SU-DHL-6 (cell line): ENCODE results near the gene TEAD1.

ENCODE experiments used
- H2AFZ ChIP-seq: fragments of 200-600 bp; sonication (generic); 2 replicates; pipeline ENCODE4 v1.6.1; 2014; ENCODE audit warnings: low read depth, mild to moderate bottlenecking, moderate library complexity, mixed read lengths, antibody characterized with exemption, low read length; ENCODE audit not compliant: severe bottlenecking
- H3F3A ChIP-seq: fragments of 200-600 bp; shearing (Covaris generic); 2 replicates; pipeline ENCODE4 v1.6.0; 2016; ENCODE audit warnings: antibody characterized with exemption, mild to moderate bottlenecking; ENCODE audit not compliant: insufficient read depth
- H3K27ac ChIP-seq: fragments of 200-600 bp; sonication (generic); 2 replicates; pipeline ENCODE4 v1.5.1; 2016; ENCODE audit warnings: low read depth, mild to moderate bottlenecking, low read length, moderate library complexity, mixed read lengths
- H3K27me3 ChIP-seq: fragments of 200-600 bp; sonication (generic), shearing (Covaris generic); 2 replicates; pipeline ENCODE4 v1.6.0; 2014; ENCODE audit warnings: mild to moderate bottlenecking, low read length
- H3K36me3 ChIP-seq: fragments of 200-600 bp; sonication (generic); 2 replicates; pipeline ENCODE4 v1.6.1; 2014; ENCODE audit warnings: mild to moderate bottlenecking, low read length, mixed read lengths
- H3K4me2 ChIP-seq: fragments of 300-600, 200-600 bp; shearing (Covaris generic), sonication (generic); 2 replicates; pipeline ENCODE4 v1.6.0; 2014; ENCODE audit warnings: low read length, low read depth, mild to moderate bottlenecking; ENCODE audit not compliant: poor library complexity, severe bottlenecking
- H3K4me3 ChIP-seq: fragments of 200-600 bp; sonication (generic); 2 replicates; pipeline ENCODE4 v1.5.1; 2014; ENCODE audit warnings: antibody characterized with exemption, low read length, mild to moderate bottlenecking, mixed read lengths; ENCODE audit not compliant: insufficient read depth, poor library complexity, severe bottlenecking
- H3K79me2 ChIP-seq: fragments of 200-600 bp; sonication (generic); 2 replicates; pipeline ENCODE4 v1.6.1; 2014; ENCODE audit warnings: mild to moderate bottlenecking, low read length, moderate library complexity; ENCODE audit not compliant: insufficient read depth
- H3K9ac ChIP-seq: fragments of 200-600 bp; sonication (generic); 2 replicates; pipeline ENCODE4 v1.7.0; 2014; ENCODE audit warnings: mild to moderate bottlenecking, low read length
- H3K9me2 ChIP-seq: fragments of 200-600 bp; sonication (generic); replicated peaks from 2 replicates; pipeline ENCODE4 v1.6.1; 2014; ENCODE audit warnings: low read length; ENCODE audit not compliant: insufficient read depth
- H3K9me3 ChIP-seq: fragments of 200-600 bp; sonication (generic); 2 replicates; pipeline ENCODE4 v1.6.1; 2014; ENCODE audit warnings: low read length, mixed read lengths; ENCODE audit not compliant: insufficient read depth
- H4K20me1 ChIP-seq: fragments of 200-600 bp; sonication (generic); 2 replicates; pipeline ENCODE4 v1.6.1; 2014; ENCODE audit warnings: low read depth, mild to moderate bottlenecking, antibody characterized with exemption, low read length, moderate library complexity, mixed read lengths
- EZH2phosphoT487 ChIP-seq: fragments of 200-600 bp; sonication (generic), shearing (Covaris generic); conservative IDR thresholded peaks from 2 replicates; pipeline ENCODE4 v1.6.1; 2018; ENCODE audit warnings: mild to moderate bottlenecking, antibody characterized with exemption, low read length, moderate library complexity, mixed read lengths
- TF ChIP-seq, protein P1 (sequence below): fragments of 200-600 bp; sonication (generic); IDR thresholded peaks from one replicate; pipeline ENCODE4 v1.5.1; 2017; ENCODE audit warnings: antibody characterized with exemption, mild to moderate bottlenecking, low read length, moderate library complexity; ENCODE audit not compliant: insufficient read depth, poor library complexity, severe bottlenecking

The TEAD1 gene

GRCh38 chr11:12863605-12864121 lies 189.4 kb downstream of the TEAD1 start:
- Histone ChIP-seq H2AFZ (no peak overlapping the region), H3K9ac (no peak overlapping the region), H3K4me3 (no peak overlapping the region), H3K4me2 (no peak overlapping the region), H4K20me1 (no peaks in the 10 kb centered on the region), H3K36me3 (no peaks in the 10 kb centered on the region), H3K27me3 (no peaks in the 10 kb centered on the region), H3F3A (no peaks in the 10 kb centered on the region), H3K79me2 (no peaks in the 10 kb centered on the region), H3K9me3 (no peaks in the 10 kb centered on the region), H3K9me2 (no peaks in the 10 kb centered on the region), H3K27ac (no peak overlapping the region)
- TF ChIP-seq, protein P1, sequence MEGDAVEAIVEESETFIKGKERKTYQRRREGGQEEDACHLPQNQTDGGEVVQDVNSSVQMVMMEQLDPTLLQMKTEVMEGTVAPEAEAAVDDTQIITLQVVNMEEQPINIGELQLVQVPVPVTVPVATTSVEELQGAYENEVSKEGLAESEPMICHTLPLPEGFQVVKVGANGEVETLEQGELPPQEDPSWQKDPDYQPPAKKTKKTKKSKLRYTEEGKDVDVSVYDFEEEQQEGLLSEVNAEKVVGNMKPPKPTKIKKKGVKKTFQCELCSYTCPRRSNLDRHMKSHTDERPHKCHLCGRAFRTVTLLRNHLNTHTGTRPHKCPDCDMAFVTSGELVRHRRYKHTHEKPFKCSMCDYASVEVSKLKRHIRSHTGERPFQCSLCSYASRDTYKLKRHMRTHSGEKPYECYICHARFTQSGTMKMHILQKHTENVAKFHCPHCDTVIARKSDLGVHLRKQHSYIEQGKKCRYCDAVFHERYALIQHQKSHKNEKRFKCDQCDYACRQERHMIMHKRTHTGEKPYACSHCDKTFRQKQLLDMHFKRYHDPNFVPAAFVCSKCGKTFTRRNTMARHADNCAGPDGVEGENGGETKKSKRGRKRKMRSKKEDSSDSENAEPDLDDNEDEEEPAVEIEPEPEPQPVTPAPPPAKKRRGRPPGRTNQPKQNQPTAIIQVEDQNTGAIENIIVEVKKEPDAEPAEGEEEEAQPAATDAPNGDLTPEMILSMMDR = no peak
- TF ChIP-seq EZH2phosphoT487 = no peak

- Histone ChIP-seq H3K36me3 (no peaks in the 10 kb centered on the region), H2AFZ (no peak overlapping the region), H3F3A (no peaks in the 10 kb centered on the region), H3K27ac (no peak overlapping the region), H3K79me2 (no peaks in the 10 kb centered on the region), H3K27me3 (no peaks in the 10 kb centered on the region), H3K4me2 (no peak overlapping the region), H3K9me3 (no peaks in the 10 kb centered on the region), H4K20me1 (no peaks in the 10 kb centered on the region), H3K4me3 (no peak overlapping the region), H3K9ac (no peak overlapping the region), H3K9me2 (no peaks in the 10 kb centered on the region)
- TF ChIP-seq, protein P1 = no peak
- no peak for TF ChIP-seq EZH2phosphoT487
Measured at GRCh38 chr11:12864316-12865156, 190.3 kb downstream of the TEAD1 start.

DNA sequence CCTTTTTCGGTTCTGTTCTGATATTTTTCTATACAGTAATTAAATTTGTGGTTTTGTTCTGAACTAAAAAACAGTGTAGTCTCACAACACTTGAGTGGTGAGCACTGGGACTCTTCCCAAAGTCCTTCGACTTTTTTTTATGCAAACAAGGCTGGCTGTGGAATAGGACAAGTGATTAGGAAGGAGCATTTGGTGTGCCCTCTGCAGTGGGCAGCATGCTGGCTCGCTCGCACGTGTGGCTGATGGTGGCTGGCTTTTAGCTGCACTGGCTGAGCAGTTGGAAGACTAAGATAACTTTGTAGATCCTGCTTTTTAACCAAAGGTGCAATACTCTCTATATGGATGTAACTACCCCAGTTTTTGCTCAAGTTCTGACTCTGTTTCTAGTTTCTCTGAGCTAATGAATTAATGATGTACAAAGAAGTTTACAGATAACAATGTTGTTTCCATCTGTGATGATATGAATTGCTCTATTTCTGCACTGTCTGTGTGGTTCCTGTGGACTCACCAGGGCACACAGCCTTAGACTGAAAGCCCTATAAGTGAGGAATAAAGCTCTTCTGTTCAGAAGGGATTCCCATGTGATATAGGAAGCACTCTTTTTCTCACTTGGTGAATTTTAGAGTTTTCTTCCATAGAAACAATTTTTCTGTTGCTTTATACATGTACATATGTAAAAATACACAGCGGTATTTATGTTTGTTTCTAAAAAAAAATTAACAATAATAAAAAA lies 191.8 kb downstream of the TEAD1 start:
- H3K4me2 ChIP-seq = no peak overlapping the region
- H2AFZ ChIP-seq = no peak overlapping the region
- H3K36me3 ChIP-seq = no peaks in the 10 kb centered on the region
- no peaks in the 10 kb centered on the region for H3K9me2 ChIP-seq
- no peaks in the 10 kb centered on the region for H3K79me2 ChIP-seq
- H3K27ac ChIP-seq = no peak overlapping the region
- no peaks in the 10 kb centered on the region for H3K9me3 ChIP-seq
- no peak overlapping the region for H3K4me3 ChIP-seq
- no peak overlapping the region for H3K9ac ChIP-seq
- TF ChIP-seq EZH2phosphoT487 = no peak
- TF ChIP-seq, protein P1 = no peak
- no peaks in the 10 kb centered on the region for H3K27me3 ChIP-seq
- no peaks in the 10 kb centered on the region for H3F3A ChIP-seq
- no peaks in the 10 kb centered on the region for H4K20me1 ChIP-seq
